C4-2B (cell line): ENCODE results near the gene WWOX.

Experiments
- ZFX ChIP-seq: fragments of 450-650 bp; IDR thresholded peaks from 2 replicates; pipeline ENCODE4 v1.6.1; 2017
- TF ChIP-seq, protein P1 (sequence below): fragments of 450-650 bp; conservative IDR thresholded peaks from 2 replicates; pipeline ENCODE4 v1.5.1; 2017; ENCODE audit warnings: mild to moderate bottlenecking

- TF ChIP-seq, protein P1, sequence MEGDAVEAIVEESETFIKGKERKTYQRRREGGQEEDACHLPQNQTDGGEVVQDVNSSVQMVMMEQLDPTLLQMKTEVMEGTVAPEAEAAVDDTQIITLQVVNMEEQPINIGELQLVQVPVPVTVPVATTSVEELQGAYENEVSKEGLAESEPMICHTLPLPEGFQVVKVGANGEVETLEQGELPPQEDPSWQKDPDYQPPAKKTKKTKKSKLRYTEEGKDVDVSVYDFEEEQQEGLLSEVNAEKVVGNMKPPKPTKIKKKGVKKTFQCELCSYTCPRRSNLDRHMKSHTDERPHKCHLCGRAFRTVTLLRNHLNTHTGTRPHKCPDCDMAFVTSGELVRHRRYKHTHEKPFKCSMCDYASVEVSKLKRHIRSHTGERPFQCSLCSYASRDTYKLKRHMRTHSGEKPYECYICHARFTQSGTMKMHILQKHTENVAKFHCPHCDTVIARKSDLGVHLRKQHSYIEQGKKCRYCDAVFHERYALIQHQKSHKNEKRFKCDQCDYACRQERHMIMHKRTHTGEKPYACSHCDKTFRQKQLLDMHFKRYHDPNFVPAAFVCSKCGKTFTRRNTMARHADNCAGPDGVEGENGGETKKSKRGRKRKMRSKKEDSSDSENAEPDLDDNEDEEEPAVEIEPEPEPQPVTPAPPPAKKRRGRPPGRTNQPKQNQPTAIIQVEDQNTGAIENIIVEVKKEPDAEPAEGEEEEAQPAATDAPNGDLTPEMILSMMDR: no peak
- TF ChIP-seq ZFX: no peak
Observed at GRCh38 chr16:78563905-78564304, 464.5 kb downstream of the WWOX start.
